Large intestine (tissue), 3 donors: Measurements from ENCODE around the gene ZAR1L. TPM values are rescaled to one million over a fixed set of nuclear protein-coding genes. Genes with fewer than 3 reads are reported as not detected.
A peak's percentile ranks its signal among the peaks of the same experiment; 100 is the strongest.

ENCODE experiments used
- DNase-seq, 2 donors: peaks; one replicate each; pipeline versions ENCODE4 v3.0.0 to v3.0.0-alpha.2; 2013
- H3K27ac ChIP-seq: one replicate; pipeline ENCODE4 v1.5.1; 2013; ENCODE audit warnings: low read length
- H3K27me3 ChIP-seq: 2 replicates; pipeline ENCODE4 v1.6.1; 2013; ENCODE audit warnings: low read length; ENCODE audit not compliant: control insufficient read depth, insufficient read depth
- H3K36me3 ChIP-seq: 2 replicates; pipeline ENCODE4 v1.6.1; 2013; ENCODE audit warnings: low read length; ENCODE audit not compliant: control insufficient read depth, insufficient read depth
- H3K4me1 ChIP-seq: one replicate; pipeline ENCODE4 v1.6.1; 2013; ENCODE audit warnings: low read length; ENCODE audit not compliant: control insufficient read depth, insufficient read depth
- H3K4me3 ChIP-seq: one replicate; pipeline ENCODE4 v1.5.1; 2013; ENCODE audit warnings: low read length
- H3K9me3 ChIP-seq: one replicate; pipeline ENCODE4 v1.6.1; 2013; ENCODE audit warnings: mild to moderate bottlenecking, low read depth, low read length, moderate library complexity; ENCODE audit not compliant: control insufficient read depth
- WGBS: methylation state at CpG from one replicate; pipeline ENCODE4 v1.1.5; 2013; ENCODE audit warnings: low lambda C conversion rate; ENCODE audit not compliant: insufficient coverage; 5-methylcytosine and 5-hydroxymethylcytosine counted together
- polyA plus RNA-seq: library from polyadenylated mRNA; unstranded; fragments of 120-200 nt; gene quantifications from one replicate; pipeline ENCODE4 v1.2.1, GENCODE V29; 2013

Gene ZAR1L
- polyA plus RNA-seq, 1 donor: not detected

GRCh38 chr13:32277839-32278238 lies 37.3 kb downstream of the ZAR1L start:
- DNase-seq: no peak
- no peaks in the 10 kb centered on the region for H3K4me1 ChIP-seq
- no peaks in the 10 kb centered on the region for H3K36me3 ChIP-seq
- no peaks in the 10 kb centered on the region for H3K9me3 ChIP-seq
- no peaks in the 10 kb centered on the region for H3K27me3 ChIP-seq
- H3K4me3 ChIP-seq: no peak overlapping the region
- no CpG with 5 or more reads among the region's 1 CpG for WGBS
- no peak overlapping the region for H3K27ac ChIP-seq

GRCh38 chr13:32272021-32272683 lies 43.0 kb downstream of the ZAR1L start:
- WGBS: 80% methylated on average over 1 of the region's 4 CpGs
- Histone ChIP-seq H3K9me3 (no peaks in the 10 kb centered on the region), H3K27ac (no peak overlapping the region), H3K36me3 (peaks cover 3% of the 10 kb centered on the region), H3K27me3 (no peaks in the 10 kb centered on the region), H3K4me3 (no peak overlapping the region), H3K4me1 (no peaks in the 10 kb centered on the region)
- DNase-seq: no peak

- H3K9me3 ChIP-seq: no peaks in the 10 kb centered on the region
- DNase-seq: peak in 1 of 2 donors; percentile 38
- peaks cover 3% of the 10 kb centered on the region for H3K36me3 ChIP-seq
- H3K27ac ChIP-seq: no peak overlapping the region
- H3K27me3 ChIP-seq: no peaks in the 10 kb centered on the region
- WGBS: 85% methylated on average over 4 of the region's 7 CpGs
- H3K4me1 ChIP-seq: no peaks in the 10 kb centered on the region
- H3K4me3 ChIP-seq: no peak overlapping the region
These were observed 47.2 kb downstream of the ZAR1L start for GRCh38 chr13:32267836-32268439.

- WGBS: 29% methylated on average over 1 of the region's 1 CpG
These were observed 49.0 kb downstream of the ZAR1L start for GRCh38 chr13:32266130-32266529.

DNA sequence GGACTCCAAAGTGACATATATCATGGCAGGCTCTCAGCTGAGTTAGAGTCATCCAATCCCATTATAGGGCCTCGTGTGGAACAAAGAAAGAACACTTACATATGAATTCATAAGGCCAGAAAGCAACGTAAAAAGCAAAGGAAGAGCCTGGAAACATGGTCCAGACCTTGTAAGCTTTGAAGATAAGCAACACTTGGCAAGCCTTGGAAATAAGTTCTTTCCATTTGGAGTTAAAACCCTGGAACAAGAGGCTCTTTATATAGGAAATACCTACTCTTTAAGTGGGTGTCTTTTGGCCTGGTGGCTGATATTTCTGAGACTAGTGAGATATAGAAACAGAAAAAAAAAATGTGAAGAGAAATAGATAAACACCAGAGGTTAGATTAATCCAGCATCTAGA lies 49.4 kb downstream of the ZAR1L start:
- DNase-seq: no peak
- H3K36me3 ChIP-seq: peaks cover 3% of the 10 kb centered on the region
- H3K27ac ChIP-seq: no peak overlapping the region
- H3K27me3 ChIP-seq: no peaks in the 10 kb centered on the region
- WGBS: no CpG with 5 or more reads among the region's 2 CpGs
- no peak overlapping the region for H3K4me3 ChIP-seq
- no peaks in the 10 kb centered on the region for H3K9me3 ChIP-seq
- peaks cover 11% of the 10 kb centered on the region for H3K4me1 ChIP-seq

More at GRCh38 chr13:32266130-32266529, 49.0 kb downstream of the ZAR1L start:
- no peak for DNase-seq
- H3K27me3 ChIP-seq: no peaks in the 10 kb centered on the region
- H3K36me3 ChIP-seq: peaks cover 3% of the 10 kb centered on the region
- H3K9me3 ChIP-seq: no peaks in the 10 kb centered on the region
- H3K4me1 ChIP-seq: peaks cover 7% of the 10 kb centered on the region
- H3K27ac ChIP-seq: no peak overlapping the region
- no peak overlapping the region for H3K4me3 ChIP-seq

DNA sequence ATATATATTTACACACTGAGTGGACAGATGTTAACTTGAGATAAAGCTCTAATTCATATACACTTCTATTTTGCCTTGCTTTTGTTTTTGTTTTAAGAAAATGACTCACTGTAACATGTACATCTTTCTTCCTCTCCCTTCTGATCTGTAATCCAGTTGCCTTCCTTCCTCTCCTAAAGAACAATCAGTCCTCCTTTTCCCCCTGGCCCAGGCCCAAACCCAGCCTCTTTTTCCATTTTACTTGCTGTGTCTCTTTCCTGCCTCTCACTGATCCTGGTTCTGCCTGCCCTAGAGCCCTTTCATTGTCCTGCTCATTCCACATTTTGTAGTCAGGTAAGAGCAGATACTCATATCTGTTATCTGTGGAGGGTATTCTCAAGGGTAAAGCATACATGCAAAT lies 50.8 kb downstream of the ZAR1L start:
- Histone ChIP-seq H3K4me3 (no peak overlapping the region), H3K27ac (no peak overlapping the region), H3K36me3 (peaks cover 3% of the 10 kb centered on the region), H3K27me3 (no peaks in the 10 kb centered on the region), H3K9me3 (no peaks in the 10 kb centered on the region), H3K4me1 (peaks cover 14% of the 10 kb centered on the region)
- no peak for DNase-seq

DNA sequence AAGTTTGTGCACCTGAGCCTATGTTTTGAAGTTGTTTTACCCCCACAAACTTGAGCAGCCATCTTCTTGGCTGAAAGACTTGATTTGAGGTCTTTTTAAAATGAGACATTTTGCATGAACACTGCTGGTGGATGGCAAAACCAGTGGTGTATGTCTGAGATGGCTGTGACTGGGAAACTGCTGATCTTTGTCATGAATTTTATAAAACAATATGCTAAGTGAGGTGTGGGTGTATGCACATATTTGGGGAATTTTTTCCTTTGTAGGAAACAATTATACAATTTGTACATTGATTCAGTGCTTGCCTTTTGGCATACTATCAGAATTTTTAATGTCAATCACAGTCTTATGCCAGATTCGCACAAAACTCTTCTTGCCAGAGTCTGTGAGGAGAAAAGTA lies 52.5 kb downstream of the ZAR1L start:
- H3K4me1 ChIP-seq: peaks cover 17% of the 10 kb centered on the region
- no peak for DNase-seq
- H3K36me3 ChIP-seq: peaks cover under 1% of the 10 kb centered on the region
- 100% methylated on average over 1 of the region's 1 CpG for WGBS
- no peak overlapping the region for H3K27ac ChIP-seq
- no peaks in the 10 kb centered on the region for H3K9me3 ChIP-seq
- no peak overlapping the region for H3K4me3 ChIP-seq
- no peaks in the 10 kb centered on the region for H3K27me3 ChIP-seq

DNA sequence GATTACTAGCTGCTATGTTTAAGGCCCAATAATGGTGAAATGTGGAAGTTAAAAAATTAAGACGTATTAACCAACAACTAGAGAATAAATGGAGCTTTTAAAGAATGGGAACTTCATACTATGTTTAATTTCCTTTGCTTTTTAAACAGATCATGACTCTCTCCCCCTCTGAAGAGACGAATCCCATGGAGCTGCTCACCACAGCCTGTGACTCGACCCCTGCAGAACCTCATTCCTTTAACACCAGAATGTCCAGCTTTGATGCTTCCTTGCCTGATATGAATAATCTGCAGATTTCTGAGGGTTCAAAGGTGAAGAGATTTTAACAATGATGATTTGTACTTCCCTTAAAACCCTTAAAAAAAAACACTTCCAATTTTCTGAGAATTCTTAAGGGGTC lies 53.0 kb downstream of the ZAR1L start:
- Histone ChIP-seq H3K36me3 (no peaks in the 10 kb centered on the region), H3K27me3 (no peaks in the 10 kb centered on the region), H3K27ac (peak overlapping the region; percentile 20), H3K4me3 (no peak overlapping the region), H3K9me3 (no peaks in the 10 kb centered on the region), H3K4me1 (peaks cover 17% of the 10 kb centered on the region)
- no peak for DNase-seq
- WGBS: 80% methylated on average over 2 of the region's 3 CpGs

DNA sequence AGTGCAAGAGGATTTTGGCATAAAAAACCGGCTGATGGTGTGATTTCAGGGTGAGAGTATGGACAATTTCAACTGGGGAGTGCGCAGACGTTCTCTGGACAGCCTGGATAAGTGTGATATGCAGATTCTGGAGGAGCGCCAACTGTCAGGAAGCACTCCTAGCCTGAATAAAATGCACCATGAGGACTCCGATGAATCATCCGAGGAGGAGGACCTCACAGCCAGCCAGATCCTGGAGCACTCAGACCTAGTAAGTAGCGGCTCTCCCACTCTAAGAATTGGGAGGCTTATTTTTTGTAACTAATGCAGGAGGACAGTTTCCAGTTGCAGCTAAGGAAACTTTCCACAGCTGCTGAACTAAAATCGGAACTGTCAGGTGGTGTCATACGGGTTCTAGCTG lies 53.6 kb downstream of the ZAR1L start:
- Histone ChIP-seq H3K27ac (peak overlapping the region; percentile 20), H3K36me3 (no peaks in the 10 kb centered on the region), H3K4me1 (peaks cover 17% of the 10 kb centered on the region), H3K9me3 (no peaks in the 10 kb centered on the region), H3K27me3 (no peaks in the 10 kb centered on the region), H3K4me3 (no peak overlapping the region)
- DNase-seq: peak; percentile 25 to 52
- WGBS: no CpG with 5 or more reads among the region's 9 CpGs

GRCh38 chr13:32259116-32259515 lies 56.0 kb downstream of the ZAR1L start:
- DNase-seq: peak in 1 of 2 donors; percentile 26
- Histone ChIP-seq H3K27ac (no peak overlapping the region), H3K9me3 (no peaks in the 10 kb centered on the region), H3K36me3 (no peaks in the 10 kb centered on the region), H3K4me1 (peaks cover 25% of the 10 kb centered on the region), H3K27me3 (no peaks in the 10 kb centered on the region), H3K4me3 (no peak overlapping the region)
- WGBS: no CpG with 5 or more reads among the region's 1 CpG

GRCh38 chr13:32257649-32258048 lies 57.5 kb downstream of the ZAR1L start:
- Histone ChIP-seq H3K4me1 (peaks cover 29% of the 10 kb centered on the region), H3K4me3 (no peak overlapping the region), H3K27ac (no peak overlapping the region), H3K9me3 (no peaks in the 10 kb centered on the region), H3K36me3 (no peaks in the 10 kb centered on the region), H3K27me3 (no peaks in the 10 kb centered on the region)
- no peak for DNase-seq
